HG03060 (cell line): ENCODE data around the gene EIF5A2.

Experiments
- ATAC-seq: cut with Tn5 transposase; IDR thresholded peaks from one replicate; pipeline ENCODE4 v1.9.1; 2021; ENCODE audit warnings: low read depth, moderate number of reproducible peaks; ENCODE audit not compliant: unreplicated experiment

EIF5A2 gene

DNA sequence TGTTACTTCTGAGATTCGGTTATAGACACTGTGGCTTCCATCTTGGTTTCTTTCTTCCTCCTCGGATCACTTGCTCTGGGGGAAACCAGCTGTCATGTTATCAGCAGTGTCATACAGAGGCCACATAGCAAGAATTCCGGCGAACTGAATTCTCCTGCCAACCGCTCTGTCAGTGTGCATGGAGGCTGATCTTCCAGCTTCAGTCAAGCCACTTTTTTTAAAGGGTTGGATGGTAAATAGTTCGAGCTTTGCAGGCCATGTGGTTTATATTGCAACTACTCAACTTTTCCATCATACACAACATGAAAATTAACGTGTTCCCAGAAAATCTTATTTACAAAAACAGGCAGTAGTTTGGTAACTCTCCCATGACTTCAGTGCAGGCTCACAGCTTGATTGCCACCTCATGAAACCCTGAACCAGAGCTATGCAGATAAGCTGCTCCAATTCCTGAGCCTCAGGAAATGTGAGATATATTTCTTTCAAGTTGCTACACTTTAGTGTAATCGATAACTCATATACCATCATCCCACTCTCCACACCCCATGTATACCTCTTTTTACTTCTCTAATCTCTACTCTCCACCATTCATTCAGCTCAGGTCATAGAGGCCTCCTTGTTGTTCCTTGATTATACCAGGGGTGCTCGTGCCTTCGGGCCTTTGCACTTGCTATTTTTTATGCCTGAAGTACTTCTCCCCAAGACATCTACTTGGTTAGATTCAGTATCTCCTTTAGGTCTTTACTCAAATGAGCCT lies 45.6 kb downstream of the EIF5A2 start:
- no peak for ATAC-seq

DNA sequence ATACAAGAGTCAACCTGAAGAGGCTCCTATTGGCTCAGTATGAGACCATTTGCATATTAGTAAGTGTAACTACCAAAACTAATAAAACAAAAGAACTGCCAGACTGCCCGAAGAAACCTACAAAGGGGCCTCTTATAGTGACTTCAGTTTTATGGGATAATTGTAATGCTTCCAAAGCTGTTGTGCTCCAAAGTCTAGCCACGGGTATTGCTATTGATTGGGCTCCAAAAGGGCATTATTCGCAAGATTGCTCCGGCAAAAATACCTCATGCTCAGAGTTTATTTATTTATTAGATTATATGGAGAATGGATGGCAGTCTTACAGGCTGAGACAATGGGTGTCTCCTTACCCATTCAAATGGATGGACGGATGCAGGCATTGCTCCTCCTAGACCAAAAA lies 49.8 kb downstream of the EIF5A2 start:
- ATAC-seq = no peak

DNA sequence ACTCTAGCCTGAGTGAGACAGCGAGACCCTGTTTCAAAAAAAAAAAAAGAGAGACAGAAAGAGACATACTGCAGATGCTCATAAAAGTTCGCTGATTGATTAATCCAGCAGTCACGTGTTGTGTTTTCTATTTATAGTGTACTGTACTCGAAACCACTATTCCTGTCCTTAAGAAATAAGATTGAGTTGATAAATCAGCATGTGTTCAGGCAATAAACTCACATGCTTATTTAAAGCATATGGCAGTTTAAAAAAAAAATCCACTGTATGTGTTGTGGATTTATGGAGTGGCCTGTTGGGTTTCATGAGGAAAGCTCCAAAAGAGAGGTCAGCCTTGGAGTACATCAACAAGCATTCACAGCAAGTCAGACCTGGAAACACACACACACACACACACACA lies 56.1 kb downstream of the EIF5A2 start:
- ATAC-seq = no peak

DNA sequence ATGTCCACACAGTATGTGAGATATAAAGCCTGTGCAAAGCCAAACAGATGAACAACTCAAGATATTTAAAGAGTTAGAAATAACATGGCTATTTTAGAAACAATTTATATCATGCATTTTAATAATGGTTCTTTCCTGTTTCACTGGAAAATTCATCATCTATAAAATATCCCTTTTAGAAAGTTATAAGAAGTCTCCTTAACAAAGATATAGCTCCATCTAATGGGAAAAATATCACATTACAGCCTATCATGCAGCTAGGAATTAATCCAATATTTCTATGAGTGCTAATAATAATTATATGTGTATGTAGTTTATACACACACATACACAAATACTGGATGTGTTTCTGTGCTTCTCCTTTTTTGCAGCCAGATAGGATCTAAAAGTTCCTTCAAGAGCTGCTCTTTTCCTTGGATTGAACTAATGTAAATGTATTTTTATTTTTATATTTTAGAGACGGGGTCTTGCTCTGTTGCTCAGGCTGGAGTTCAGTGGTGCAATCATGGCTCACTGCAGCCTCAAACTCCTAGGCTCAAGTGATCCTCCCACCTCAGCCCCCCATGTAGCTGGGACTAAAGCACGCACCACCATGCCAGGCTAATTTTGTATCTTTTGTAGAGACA lies 60.0 kb downstream of the EIF5A2 start:
- ATAC-seq = no peak

DNA sequence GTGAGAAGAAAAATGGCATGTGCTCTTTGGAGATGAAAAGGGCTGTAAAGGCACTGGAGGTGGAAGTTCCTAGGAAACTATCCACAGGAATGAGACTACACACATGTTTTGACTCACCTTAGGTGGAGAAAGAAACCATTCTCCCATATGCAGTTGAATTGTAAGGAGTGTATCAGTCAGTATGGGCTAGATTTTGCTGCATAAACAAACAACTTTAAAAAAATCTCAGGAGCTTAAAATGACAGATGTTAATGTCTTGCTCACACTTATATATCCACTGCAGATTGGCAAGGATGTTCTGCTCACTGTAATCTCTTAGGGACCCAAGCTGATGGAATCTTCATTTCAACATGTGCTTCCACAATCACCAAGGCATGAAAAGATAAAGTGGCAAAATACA lies 64.1 kb downstream of the EIF5A2 start:
- ATAC-seq = no peak

DNA sequence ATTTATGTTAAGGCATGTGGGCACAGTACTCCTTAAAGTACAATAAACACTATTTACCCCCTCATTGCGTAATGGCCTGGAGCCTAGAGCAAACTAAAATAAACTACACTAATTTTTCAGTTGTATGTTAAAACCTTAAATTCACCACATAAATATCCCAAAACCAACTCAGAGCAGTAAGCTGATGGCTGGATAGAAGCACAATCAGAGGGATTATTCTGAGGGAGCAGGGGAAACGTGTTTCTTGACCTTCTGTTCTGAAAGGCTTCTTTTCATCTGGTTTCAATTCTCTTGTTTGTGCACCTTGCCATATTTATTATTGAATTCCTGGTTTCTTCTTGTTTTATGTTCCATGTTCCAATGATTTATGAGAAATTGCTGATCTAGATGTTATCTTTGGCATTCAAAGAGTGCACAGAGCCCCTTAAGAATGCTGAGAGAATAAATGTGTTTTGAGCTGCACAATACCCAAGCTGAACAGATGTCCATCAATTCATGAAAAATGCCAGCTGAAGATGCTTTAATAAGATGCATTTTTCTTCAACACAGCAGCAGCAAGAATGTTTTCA lies 68.1 kb downstream of the EIF5A2 start:
- ATAC-seq = no peak

DNA sequence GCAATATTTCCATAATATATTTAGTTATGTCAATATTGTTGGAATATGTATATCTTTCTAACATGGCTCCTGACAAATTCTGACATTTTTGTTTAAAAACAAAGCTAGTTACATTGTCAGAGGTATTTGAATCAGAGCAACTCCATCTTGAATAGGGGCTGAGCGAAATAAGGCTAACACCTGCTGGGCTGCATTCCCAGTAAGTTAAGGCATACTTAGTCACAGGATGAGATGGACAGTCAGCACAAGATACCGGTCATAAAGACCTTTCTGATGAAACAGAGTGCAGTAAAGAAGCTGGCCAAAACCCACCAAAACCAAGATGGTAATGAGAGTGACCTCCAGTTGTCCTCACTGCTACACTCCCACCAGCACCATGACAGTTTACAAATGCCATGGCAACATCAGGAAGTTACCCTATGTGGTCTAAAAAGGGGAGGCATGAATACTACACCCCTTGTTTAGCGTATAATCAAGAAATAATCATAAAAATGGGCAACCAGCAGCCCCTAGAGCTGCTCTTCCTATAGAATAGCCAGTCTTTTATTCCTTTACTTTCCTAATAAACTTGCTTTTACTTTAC lies 68.8 kb downstream of the EIF5A2 start:
- no peak for ATAC-seq
